HG03354 (cell line): ENCODE measurements around the gene ATP8B1.

Source experiments
- ATAC-seq: cut with Tn5 transposase; IDR thresholded peaks from one replicate; pipeline ENCODE4 v1.9.1; 2021; ENCODE audit warnings: mild to moderate bottlenecking; ENCODE audit not compliant: unreplicated experiment, poor library complexity, severe bottlenecking

ATP8B1 gene

GRCh38 chr18:57640236-57640635 is 162.9 kb downstream of the ATP8B1 start:
- no peak for ATAC-seq

GRCh38 chr18:57635003-57635822 is 167.9 kb downstream of the ATP8B1 start:
- ATAC-seq: no peak

DNA sequence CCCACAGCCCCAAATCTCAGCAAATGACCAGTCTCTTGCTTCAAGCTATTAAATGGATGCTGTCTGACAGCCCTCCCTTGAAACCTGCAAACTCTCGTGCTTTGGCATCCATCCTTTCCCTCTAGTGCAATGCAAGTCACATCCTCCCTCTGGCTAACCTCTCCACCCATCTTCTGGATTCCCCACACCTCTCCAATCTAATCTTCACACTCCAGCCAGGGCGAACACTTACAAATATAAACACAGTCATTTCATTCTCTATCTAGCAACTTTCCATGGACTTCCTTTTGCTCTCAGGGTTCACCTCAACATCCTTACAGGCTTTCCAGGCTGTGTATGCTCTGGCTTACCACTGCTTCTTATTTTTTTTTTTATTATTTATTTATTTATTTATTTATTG is 171.4 kb downstream of the ATP8B1 start:
- no peak for ATAC-seq

GRCh38 chr18:57630754-57631595 is 172.1 kb downstream of the ATP8B1 start:
- peak; percentile 51 for ATAC-seq

DNA sequence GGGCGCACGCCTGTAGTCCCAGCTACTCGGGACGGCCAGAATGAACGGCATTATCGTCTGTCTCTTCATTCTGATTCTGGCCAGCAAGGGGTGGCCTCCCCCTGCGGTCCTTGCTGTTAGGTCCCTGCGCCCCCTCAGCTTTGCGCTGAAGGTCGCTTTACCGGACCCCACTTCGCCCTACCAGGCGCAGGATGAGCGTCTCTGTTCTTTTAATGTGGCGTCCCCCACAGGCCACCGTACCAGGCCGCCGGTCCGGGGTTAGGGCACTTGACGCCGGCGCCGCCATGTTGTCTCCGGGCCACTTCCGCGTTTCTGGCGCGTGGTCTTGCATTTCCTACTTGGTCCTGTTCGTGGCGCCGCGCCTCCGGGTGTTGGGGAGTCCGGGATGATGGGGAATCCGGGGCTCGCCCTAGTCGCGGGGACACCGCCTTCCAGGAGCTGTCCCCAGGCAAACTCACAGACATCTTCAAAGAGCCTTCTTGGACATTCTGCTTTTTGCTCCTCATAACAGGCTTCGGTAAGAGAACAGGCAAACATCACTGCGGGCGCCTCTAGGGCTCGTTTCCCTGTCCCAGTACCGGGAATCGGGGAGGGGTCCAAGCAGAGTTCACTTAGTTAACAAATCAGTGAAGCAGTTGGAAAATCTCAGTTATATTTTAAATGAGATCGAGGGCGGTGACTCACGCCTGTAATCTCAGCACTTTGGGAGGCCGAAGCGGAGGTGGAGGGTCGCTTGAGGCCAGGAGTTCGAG is 172.9 kb downstream of the ATP8B1 start:
- peak; percentile 91 for ATAC-seq

DNA sequence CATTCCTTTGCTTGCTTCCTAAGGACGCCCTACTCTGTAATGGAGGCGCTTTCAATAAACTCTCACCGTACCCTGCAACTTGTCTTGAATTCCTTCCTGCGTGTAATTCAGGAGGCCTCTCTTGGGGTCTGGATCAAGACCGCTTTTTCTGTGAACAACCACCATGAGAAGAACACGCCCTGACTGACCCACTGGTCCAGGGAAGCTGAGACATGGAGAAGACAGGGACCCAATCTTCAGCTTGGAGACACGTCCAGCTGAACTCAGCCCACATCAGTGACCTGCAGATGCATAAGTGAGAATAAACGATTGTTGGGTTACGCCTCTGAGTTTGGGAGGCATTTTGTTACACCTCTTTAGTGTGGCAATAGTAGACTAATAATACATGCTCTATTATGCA is 173.7 kb downstream of the ATP8B1 start:
- no peak for ATAC-seq

- ATAC-seq: no peak
Observed at GRCh38 chr18:57627488-57627887, 175.6 kb downstream of the ATP8B1 start.

- ATAC-seq: no peak
Observed at GRCh38 chr18:57624988-57625387, 178.1 kb downstream of the ATP8B1 start.

GRCh38 chr18:57621246-57621604 is 181.9 kb downstream of the ATP8B1 start:
- peak; percentile 20 for ATAC-seq

DNA sequence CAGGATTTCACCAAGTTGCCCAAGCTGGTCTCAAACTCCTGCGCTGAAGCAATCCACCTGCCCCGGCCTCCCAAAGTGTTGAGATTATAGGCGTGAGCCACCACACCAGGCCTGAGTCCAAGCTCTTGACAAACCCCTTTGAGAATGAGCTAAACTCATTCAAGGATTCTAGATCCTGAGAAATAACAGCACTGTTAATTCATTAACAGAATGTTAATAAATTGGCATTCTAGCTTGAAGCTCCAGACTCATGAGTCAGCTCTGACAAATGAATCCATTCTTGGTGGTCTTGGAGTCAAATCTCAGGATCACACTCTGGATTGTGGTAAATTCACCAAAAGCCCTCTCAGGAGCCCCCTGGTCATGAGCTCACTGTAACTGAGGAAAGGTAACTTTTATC is 183.2 kb downstream of the ATP8B1 start:
- no peak for ATAC-seq

GRCh38 chr18:57618910-57619309 is 184.2 kb downstream of the ATP8B1 start:
- ATAC-seq: no peak

DNA sequence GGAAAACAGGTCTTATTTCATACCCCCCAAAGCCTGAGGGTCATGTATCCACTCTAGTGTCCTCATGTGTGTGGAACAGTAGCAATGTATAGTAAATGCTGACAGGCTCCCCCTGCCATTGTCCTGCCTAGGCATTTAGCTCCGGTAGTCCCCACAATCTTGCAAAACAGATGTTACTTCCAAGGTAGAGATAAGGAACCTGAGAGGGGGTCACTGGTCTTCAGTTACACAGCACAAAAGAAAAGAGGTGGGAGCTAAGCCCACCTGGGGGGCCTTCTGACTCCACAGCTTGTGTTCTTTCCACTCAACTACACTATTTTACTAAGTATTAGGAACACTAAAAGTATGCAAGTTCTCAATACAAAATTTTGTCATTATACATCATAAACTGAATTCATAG is 199.2 kb downstream of the ATP8B1 start:
- ATAC-seq: no peak
